ENCODE measurements around the gene APOA1. TPM values are rescaled to one million over a fixed set of nuclear protein-coding genes. Genes with fewer than 3 reads are reported as not detected.

The APOA1 gene
- polyA plus RNA-seq, 1 donor (not counting 4 experiments of a cell fraction or from before 2014, with no cell fraction given), result not detected

DNA sequence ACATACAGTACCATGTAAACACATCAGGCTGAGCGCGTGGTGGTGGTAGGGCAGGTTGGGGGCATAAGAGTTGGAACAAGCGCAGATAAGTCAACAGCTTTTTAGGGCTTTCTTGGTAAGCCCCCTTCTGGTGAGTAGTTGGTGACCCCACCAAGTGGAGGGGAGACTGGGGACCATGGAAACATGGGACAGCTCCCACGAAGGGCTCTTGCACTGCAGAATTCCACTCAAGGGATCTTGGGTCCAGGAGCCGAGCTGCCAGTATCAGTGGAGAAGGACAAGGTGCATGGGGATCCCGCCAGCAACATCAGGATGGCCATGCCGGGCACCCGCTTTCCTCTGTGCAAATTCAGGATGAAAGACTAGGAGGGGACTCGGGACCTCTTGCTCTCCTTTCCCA lies 6.2 kb upstream of the APOA1 start:
- DNase-seq (ENCODE audit: low read depth, low spot score) (no peak), FAIRE-seq (no peak)
- H3K27me3 ChIP-seq (ENCODE audit: control insufficient read depth, extremely low read depth, insufficient read depth, low read length), result no peaks in the 10 kb centered on the region
- no peak overlapping the region for H3K4me2 ChIP-seq (ENCODE audit: control insufficient read depth, extremely low read depth, insufficient read depth, low read depth, low read length)
- H3K36me3 ChIP-seq (ENCODE audit: control insufficient read depth in 2 of 2, extremely low read depth in 1 of 2, insufficient read depth in 2 of 2, low read length in 2 of 2), result peaks cover 24 to 27% of the 10 kb centered on the region in 2 experiments
- H3K4me1 ChIP-seq (ENCODE audit: control insufficient read depth, extremely low read depth, insufficient read depth, low read length), result no peaks in the 10 kb centered on the region
- H3K9me3 ChIP-seq (ENCODE audit: control insufficient read depth, low read depth, low read length), result no peaks in the 10 kb centered on the region
- H3K27ac ChIP-seq (ENCODE audit: control insufficient read depth, insufficient read depth, low read length), result no peak overlapping the region
- no peaks in the 10 kb centered on the region for H3K9me1 ChIP-seq (ENCODE audit: control insufficient read depth, extremely low read depth, insufficient read depth, low read length)
- H2AFZ ChIP-seq (ENCODE audit: control insufficient read depth, low read length), result no peak overlapping the region
- H3K79me2 ChIP-seq (ENCODE audit: control insufficient read depth, insufficient read depth, low read length), result no peaks in the 10 kb centered on the region
- dilution Hi-C loops (cut with MboI; ENCODE audit: extremely low pct_ligation_motif_present, low sequenced_read_pairs), result no loop called here
- H3K4me3 ChIP-seq (ENCODE audit: control insufficient read depth in 2 of 3, extremely low read depth in 1 of 3, insufficient read depth in 2 of 3, low read depth in 1 of 3, low read length in 3 of 3), result no peak overlapping the region
- TF ChIP-seq EZH2 (IDR thresholded peaks at IDR 0.05; ENCODE audit: low read length), result no peak
- TF ChIP-seq, protein P1, sequence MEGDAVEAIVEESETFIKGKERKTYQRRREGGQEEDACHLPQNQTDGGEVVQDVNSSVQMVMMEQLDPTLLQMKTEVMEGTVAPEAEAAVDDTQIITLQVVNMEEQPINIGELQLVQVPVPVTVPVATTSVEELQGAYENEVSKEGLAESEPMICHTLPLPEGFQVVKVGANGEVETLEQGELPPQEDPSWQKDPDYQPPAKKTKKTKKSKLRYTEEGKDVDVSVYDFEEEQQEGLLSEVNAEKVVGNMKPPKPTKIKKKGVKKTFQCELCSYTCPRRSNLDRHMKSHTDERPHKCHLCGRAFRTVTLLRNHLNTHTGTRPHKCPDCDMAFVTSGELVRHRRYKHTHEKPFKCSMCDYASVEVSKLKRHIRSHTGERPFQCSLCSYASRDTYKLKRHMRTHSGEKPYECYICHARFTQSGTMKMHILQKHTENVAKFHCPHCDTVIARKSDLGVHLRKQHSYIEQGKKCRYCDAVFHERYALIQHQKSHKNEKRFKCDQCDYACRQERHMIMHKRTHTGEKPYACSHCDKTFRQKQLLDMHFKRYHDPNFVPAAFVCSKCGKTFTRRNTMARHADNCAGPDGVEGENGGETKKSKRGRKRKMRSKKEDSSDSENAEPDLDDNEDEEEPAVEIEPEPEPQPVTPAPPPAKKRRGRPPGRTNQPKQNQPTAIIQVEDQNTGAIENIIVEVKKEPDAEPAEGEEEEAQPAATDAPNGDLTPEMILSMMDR (optimal IDR thresholded peaks at IDR 0.05 in 1 of 3, IDR thresholded peaks at IDR 0.05 in 1 of 3, conservative IDR thresholded peaks at IDR 0.05 in 1 of 3; ENCODE audit: extremely low read depth in 1 of 3, insufficient read depth in 2 of 3, low read length in 3 of 3), result no peak
- no peak overlapping the region for H3K9ac ChIP-seq (ENCODE audit: control insufficient read depth, extremely low read depth, insufficient read depth, low read length)
- no peaks in the 10 kb centered on the region for H4K20me1 ChIP-seq (ENCODE audit: control insufficient read depth, extremely low read depth, insufficient read depth, low read length)

DNA sequence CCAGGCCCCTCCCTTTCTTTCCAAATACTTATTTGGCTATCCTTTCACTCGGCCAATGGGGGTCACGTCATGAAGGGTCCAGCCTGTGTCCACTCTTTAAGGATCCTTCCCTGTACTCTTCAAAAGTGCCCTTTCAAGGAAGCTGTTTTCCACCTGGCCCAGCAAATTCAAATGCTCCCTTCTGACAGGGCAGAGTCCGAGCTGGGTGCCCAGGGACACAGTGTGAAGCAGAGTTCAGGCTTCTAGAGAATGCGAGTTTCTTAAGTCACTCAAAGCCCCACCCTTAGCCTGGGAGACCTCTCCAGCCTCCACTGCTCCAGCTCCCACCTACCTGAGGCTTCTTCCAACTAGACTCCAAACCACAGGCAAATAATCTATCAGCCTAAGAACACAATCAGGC lies 5.5 kb upstream of the APOA1 start:
- no peaks in the 10 kb centered on the region for H3K4me1 ChIP-seq (ENCODE audit: control insufficient read depth, extremely low read depth, insufficient read depth, low read length)
- no peak for FAIRE-seq
- no peak overlapping the region for H3K9ac ChIP-seq (ENCODE audit: control insufficient read depth, extremely low read depth, insufficient read depth, low read length)
- no peaks in the 10 kb centered on the region for H4K20me1 ChIP-seq (ENCODE audit: control insufficient read depth, extremely low read depth, insufficient read depth, low read length)
- H3K79me2 ChIP-seq (ENCODE audit: control insufficient read depth, insufficient read depth, low read length), result no peaks in the 10 kb centered on the region
- H2AFZ ChIP-seq (ENCODE audit: control insufficient read depth, low read length), result no peak overlapping the region
- H3K9me1 ChIP-seq (ENCODE audit: control insufficient read depth, extremely low read depth, insufficient read depth, low read length), result no peaks in the 10 kb centered on the region
- peaks cover 24 to 27% of the 10 kb centered on the region in 2 experiments for H3K36me3 ChIP-seq (ENCODE audit: control insufficient read depth in 2 of 2, extremely low read depth in 1 of 2, insufficient read depth in 2 of 2, low read length in 2 of 2)
- no peak overlapping the region for H3K4me2 ChIP-seq (ENCODE audit: control insufficient read depth, extremely low read depth, insufficient read depth, low read depth, low read length)
- no peak overlapping the region for H3K27ac ChIP-seq (ENCODE audit: control insufficient read depth, insufficient read depth, low read length)
- H3K9me3 ChIP-seq (ENCODE audit: control insufficient read depth, low read depth, low read length), result no peaks in the 10 kb centered on the region
- DNase-seq (ENCODE audit: low read depth, low spot score), result no peak
- TF ChIP-seq EZH2 (IDR thresholded peaks at IDR 0.05; ENCODE audit: low read length), result no peak
- TF ChIP-seq, protein P1 (optimal IDR thresholded peaks at IDR 0.05 in 1 of 3, IDR thresholded peaks at IDR 0.05 in 1 of 3, conservative IDR thresholded peaks at IDR 0.05 in 1 of 3; ENCODE audit: extremely low read depth in 1 of 3, insufficient read depth in 2 of 3, low read length in 3 of 3), result no peak
- dilution Hi-C loops (cut with MboI; ENCODE audit: extremely low pct_ligation_motif_present, low sequenced_read_pairs), result no loop called here
- H3K4me3 ChIP-seq (ENCODE audit: control insufficient read depth in 2 of 3, extremely low read depth in 1 of 3, insufficient read depth in 2 of 3, low read depth in 1 of 3, low read length in 3 of 3), result no peak overlapping the region
- H3K27me3 ChIP-seq (ENCODE audit: control insufficient read depth, extremely low read depth, insufficient read depth, low read length), result no peaks in the 10 kb centered on the region
